A549 (cell line): Measurements from ENCODE around the gene EFCAB8. TPM values are rescaled to one million over a fixed set of nuclear protein-coding genes. Genes with fewer than 3 reads are reported as not detected.

Experiments used
- ATAC-seq, 2 experiments: fragments of 200-7000 bp in 1 of 2; fragments of >200 bp in 1 of 2; cut with Nextera tagmentation in 1 of 2; cut with Tn5 transposase in 1 of 2; 3 replicates each; pipeline versions ENCODE4 v1.8.0 to v1.9.1; 2018 to 2020; ENCODE audit warnings: mild to moderate bottlenecking in 1 of 2, moderate library complexity in 1 of 2
- CTCF ChIA-PET: fragments of 300-600 bp; sonication (Branson Sonifier 250); formaldehyde crosslinking; extraction: SDS; loops from one replicate; lab custom pipeline; 2021; ENCODE audit warnings: antibody characterized with exemption, inconsistent platforms; lab: Yijun Ruan, JAX
- POLR2A ChIA-PET: fragments of 350-600 bp; formaldehyde crosslinking; extraction: SDS; loops from one replicate; lab custom pipeline; 2021; ENCODE audit warnings: antibody characterized with exemption, inconsistent platforms; lab: Yijun Ruan, JAX
- DNase-seq, 2 experiments: peaks; one replicate each; pipeline versions ENCODE4 v3.0.0 to v3.0.0-alpha.2; 2011 to 2016; ENCODE audit warnings: low read depth in 1 of 2, low spot score in 1 of 2
- FAIRE-seq: peaks from 2 replicates; lab custom pipeline; 2011; peaks lifted over from hg19 to GRCh38; lab: Jason Lieb, UNC
- H3K27ac ChIP-seq, 2 experiments: fragments of >200 bp; sonication (Bioruptor Twin); formaldehyde crosslinking; 3 replicates each; pipeline ENCODE4 v1.5.1; 2016 to 2017
- H3K4me1 ChIP-seq: fragments of >200 bp; sonication (Bioruptor Twin); formaldehyde crosslinking; 3 replicates; pipeline ENCODE4 v1.6.1; 2016
- H3K4me2 ChIP-seq: fragments of >200 bp; sonication (Bioruptor Twin); formaldehyde crosslinking; 3 replicates; pipeline ENCODE4 v1.6.1; 2016
- H3K4me3 ChIP-seq: fragments of >200 bp; sonication (Bioruptor Twin); formaldehyde crosslinking; 3 replicates; pipeline ENCODE4 v1.5.1; 2016
- H3K9me3 ChIP-seq: fragments of >200 bp; sonication (Bioruptor Twin); formaldehyde crosslinking; 3 replicates; pipeline ENCODE4 v1.6.1; 2016
- BHLHE40 ChIP-seq: IDR thresholded peaks from 2 replicates; pipeline ENCODE4 v1.6.1; 2012; ENCODE audit warnings: low read depth, low read length, inconsistent platforms
- CBX2 ChIP-seq: fragments of 200-600 bp; sonication (generic); IDR thresholded peaks from 2 replicates; pipeline ENCODE4 v1.6.1; 2016; ENCODE audit warnings: low read depth, mild to moderate bottlenecking, borderline replicate concordance
- CHD4 ChIP-seq: fragments of 200-600 bp; sonication (generic); IDR thresholded peaks from 2 replicates; pipeline ENCODE4 v1.6.1; 2016; ENCODE audit warnings: antibody characterized with exemption, mild to moderate bottlenecking, borderline replicate concordance
- ESRRA ChIP-seq: fragments of 150-350 bp; IDR thresholded peaks from 2 replicates; pipeline ENCODE4 v1.6.1; 2014; ENCODE audit warnings: mild to moderate bottlenecking, low read length, borderline replicate concordance
- FOSB ChIP-seq: fragments of 250-450 bp; sonication (Bioruptor Pico); IDR thresholded peaks from 2 replicates; pipeline ENCODE4 v1.5.0; 2020; ENCODE audit warnings: mild to moderate bottlenecking, moderate library complexity
- FOXS1 ChIP-seq: fragments of 250-450 bp; sonication (Bioruptor Pico); IDR thresholded peaks from 2 replicates; pipeline ENCODE4 v1.5.0; 2020; ENCODE audit warnings: mild to moderate bottlenecking, moderate library complexity
- HOXA7 ChIP-seq: fragments of 250-450 bp; sonication (Bioruptor Pico); IDR thresholded peaks from 2 replicates; pipeline ENCODE4 v1.5.0; 2020; ENCODE audit warnings: mild to moderate bottlenecking, moderate library complexity
- JUN ChIP-seq, 2 experiments: fragments of >200 bp; sonication (Bioruptor Twin); formaldehyde crosslinking; IDR thresholded peaks; 2 replicates in 1 of 2; 3 replicates in 1 of 2; pipeline ENCODE4 v1.6.1; 2016 to 2017
- KDM5A ChIP-seq: fragments of 200-600 bp; sonication (generic); IDR thresholded peaks from 2 replicates; pipeline ENCODE4 v1.6.1; 2016; ENCODE audit warnings: antibody characterized with exemption, mild to moderate bottlenecking
- NR3C1 ChIP-seq: fragments of >200 bp; sonication (Bioruptor Twin); formaldehyde crosslinking; IDR thresholded peaks from 3 replicates; pipeline ENCODE4 v1.6.1; 2017
- PHF8 ChIP-seq: fragments of 200-600 bp; sonication (generic); IDR thresholded peaks from 2 replicates; pipeline ENCODE4 v1.6.1; 2016; ENCODE audit warnings: low read depth, mild to moderate bottlenecking, antibody characterized with exemption, moderate library complexity, borderline replicate concordance
- POLR2A ChIP-seq: IDR thresholded peaks from 2 replicates; pipeline ENCODE4 v1.6.1; 2012; ENCODE audit warnings: mild to moderate bottlenecking, low read length
- TP53 ChIP-seq: fragments of 250-450 bp; sonication (Bioruptor Pico); IDR thresholded peaks from 2 replicates; pipeline ENCODE4 v1.5.0; 2021; ENCODE audit warnings: mild to moderate bottlenecking, moderate library complexity
- ZFP36 ChIP-seq: fragments of 450-650 bp; IDR thresholded peaks from 2 replicates; pipeline ENCODE4 v1.6.1; 2014; ENCODE audit warnings: borderline replicate concordance; ENCODE audit not compliant: partially characterized antibody
- ZNF302 ChIP-seq: fragments of 250-450 bp; sonication (Bioruptor Pico); IDR thresholded peaks from 2 replicates; pipeline ENCODE4 v1.9.0; 2021; ENCODE audit warnings: inconsistent platforms, mild to moderate bottlenecking, moderate library complexity
- WGBS: methylation state at CpG from one replicate; pipeline ENCODE4 v1.1.6; 2017; ENCODE audit errors: missing lambda C conversion rate; 5-methylcytosine and 5-hydroxymethylcytosine counted together
- polyA plus RNA-seq, 4 experiments: library from polyadenylated mRNA; depleted of rRNA in 3 of 4; stranded (reverse); fragments of >200 nt; fragmentation: RNase III in 1 of 4; extraction: RNeasy Plus Mini Kit Qiagen cat#74134 plus additional on column Dnase treatment in 1 of 4; gene quantifications; 2 replicates in 3 of 4; 3 replicates in 1 of 4; pipeline ENCODE4 v1.2.3, GENCODE V29; 2011 to 2017
- TF ChIP-seq, protein P1 (sequence below): fragments of 250-450 bp; sonication (Bioruptor Pico); IDR thresholded peaks from 2 replicates; pipeline ENCODE4 v1.5.0; 2021; ENCODE audit warnings: mild to moderate bottlenecking, moderate library complexity, borderline replicate concordance
- TF ChIP-seq, protein P2 (sequence below): fragments of >200 bp; sonication (Bioruptor Twin); formaldehyde crosslinking; IDR thresholded peaks from 2 replicates; pipeline ENCODE4 v1.6.1; 2016
- TF ChIP-seq, protein P3 (sequence below): fragments of 200-600 bp; sonication (generic); IDR thresholded peaks from 2 replicates; pipeline ENCODE4 v1.6.1; 2016; ENCODE audit warnings: antibody characterized with exemption, mild to moderate bottlenecking, moderate library complexity
- TF ChIP-seq, protein P4 (sequence below): fragments of 450-650 bp; IDR thresholded peaks from 2 replicates; pipeline ENCODE4 v1.6.1; 2014; ENCODE audit warnings: antibody characterized with exemption
- TF ChIP-seq, protein P5 (sequence below): IDR thresholded peaks from 2 replicates; pipeline ENCODE4 v1.6.1; 2012
- TF ChIP-seq, protein P6 (sequence below): IDR thresholded peaks from 2 replicates; pipeline ENCODE4 v1.6.1; 2012
- TF ChIP-seq, protein P7 (sequence below): fragments of >200 bp; sonication (Bioruptor Twin); formaldehyde crosslinking; IDR thresholded peaks from 3 replicates; pipeline ENCODE4 v1.5.1; 2016
- TF ChIP-seq, protein P8 (sequence below): fragments of 250-450 bp; sonication (Bioruptor Pico); IDR thresholded peaks from 2 replicates; pipeline ENCODE4 v1.5.0; 2020; ENCODE audit warnings: low read depth, mild to moderate bottlenecking, moderate library complexity

The EFCAB8 gene
- polyA plus RNA-seq, 2 of the 4 experiments (the other 2 are of a cell fraction), result not detected

DNA sequence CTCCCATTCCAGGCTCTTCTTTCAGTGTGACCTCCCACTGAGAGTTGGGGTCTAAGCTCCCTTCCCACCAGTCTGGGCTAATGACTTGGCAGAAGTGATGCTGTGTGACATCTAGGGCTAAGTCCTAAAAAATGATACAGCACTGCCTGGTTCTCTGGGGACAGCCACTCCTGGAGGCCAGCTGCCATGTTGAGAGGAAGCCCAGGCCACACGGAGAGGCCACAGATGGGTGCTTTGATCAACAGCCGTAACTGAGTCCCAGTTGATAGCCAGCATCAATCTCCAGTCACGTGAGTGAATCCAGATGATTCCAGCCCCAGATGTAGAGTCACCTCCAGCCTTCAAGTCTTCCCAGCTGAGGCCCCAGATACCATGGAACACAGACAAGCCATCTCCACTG is 131.7 kb downstream of the EFCAB8 start:
- WGBS, result 44% methylated on average over 3 of the region's 3 CpGs

DNA sequence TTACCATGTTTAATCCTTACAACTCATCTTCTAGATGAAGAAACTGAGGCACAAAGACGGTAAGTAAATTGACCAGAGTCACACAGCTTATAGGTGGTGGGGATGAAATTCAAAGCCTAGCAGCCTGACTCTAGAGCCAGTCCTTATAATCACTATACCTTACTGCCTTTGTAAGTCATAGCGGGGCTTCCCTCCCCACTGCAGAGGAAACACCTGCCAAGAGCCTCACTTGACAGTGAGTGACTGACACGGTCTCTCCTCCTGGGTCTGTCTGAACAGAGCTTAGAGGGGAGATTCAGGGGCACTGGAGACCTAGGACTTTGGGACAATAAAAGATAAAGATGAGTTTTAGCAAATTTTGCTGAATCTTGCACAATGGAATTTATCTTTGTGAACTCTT is 132.7 kb downstream of the EFCAB8 start:
- Histone ChIP-seq H3K27ac (no peak overlapping the region), H3K4me2 (no peak overlapping the region), H3K4me1 (no peaks in the 10 kb centered on the region), H3K9me3 (peaks cover 14% of the 10 kb centered on the region), H3K4me3 (no peak overlapping the region)
- 33% methylated on average over 3 of the region's 3 CpGs for WGBS
- POLR2A ChIA-PET, result no interaction called here
- ATAC-seq, result no peak
- no peak for FAIRE-seq
- CTCF ChIA-PET, result interaction anchor here (1.0 to 2.1 kb wide), 3 partner anchors 16 to 105 kb away, joined by 3 to 5 read pairs (median 3); no protein-coding TSS in a partner anchor
- no peak for TF ChIP-seq HOXA7 (CRISPR knock-in tag)
- TF ChIP-seq, protein P1, sequence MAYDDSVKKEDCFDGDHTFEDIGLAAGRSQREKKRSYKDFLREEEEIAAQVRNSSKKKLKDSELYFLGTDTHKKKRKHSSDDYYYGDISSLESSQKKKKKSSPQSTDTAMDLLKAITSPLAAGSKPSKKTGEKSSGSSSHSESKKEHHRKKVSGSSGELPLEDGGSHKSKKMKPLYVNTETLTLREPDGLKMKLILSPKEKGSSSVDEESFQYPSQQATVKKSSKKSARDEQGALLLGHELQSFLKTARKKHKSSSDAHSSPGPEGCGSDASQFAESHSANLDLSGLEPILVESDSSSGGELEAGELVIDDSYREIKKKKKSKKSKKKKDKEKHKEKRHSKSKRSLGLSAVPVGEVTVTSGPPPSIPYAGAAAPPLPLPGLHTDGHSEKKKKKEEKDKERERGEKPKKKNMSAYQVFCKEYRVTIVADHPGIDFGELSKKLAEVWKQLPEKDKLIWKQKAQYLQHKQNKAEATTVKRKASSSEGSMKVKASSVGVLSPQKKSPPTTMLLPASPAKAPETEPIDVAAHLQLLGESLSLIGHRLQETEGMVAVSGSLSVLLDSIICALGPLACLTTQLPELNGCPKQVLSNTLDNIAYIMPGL, result no peak
- TF ChIP-seq BHLHE40, result no peak
- TF ChIP-seq, protein P2, sequence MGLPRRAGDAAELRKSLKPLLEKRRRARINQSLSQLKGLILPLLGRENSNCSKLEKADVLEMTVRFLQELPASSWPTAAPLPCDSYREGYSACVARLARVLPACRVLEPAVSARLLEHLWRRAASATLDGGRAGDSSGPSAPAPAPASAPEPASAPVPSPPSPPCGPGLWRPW, result no peak
- no peak for TF ChIP-seq ESRRA
- TF ChIP-seq ZNF302 (CRISPR knock-in tag), result no peak
- TF ChIP-seq, protein P3, sequence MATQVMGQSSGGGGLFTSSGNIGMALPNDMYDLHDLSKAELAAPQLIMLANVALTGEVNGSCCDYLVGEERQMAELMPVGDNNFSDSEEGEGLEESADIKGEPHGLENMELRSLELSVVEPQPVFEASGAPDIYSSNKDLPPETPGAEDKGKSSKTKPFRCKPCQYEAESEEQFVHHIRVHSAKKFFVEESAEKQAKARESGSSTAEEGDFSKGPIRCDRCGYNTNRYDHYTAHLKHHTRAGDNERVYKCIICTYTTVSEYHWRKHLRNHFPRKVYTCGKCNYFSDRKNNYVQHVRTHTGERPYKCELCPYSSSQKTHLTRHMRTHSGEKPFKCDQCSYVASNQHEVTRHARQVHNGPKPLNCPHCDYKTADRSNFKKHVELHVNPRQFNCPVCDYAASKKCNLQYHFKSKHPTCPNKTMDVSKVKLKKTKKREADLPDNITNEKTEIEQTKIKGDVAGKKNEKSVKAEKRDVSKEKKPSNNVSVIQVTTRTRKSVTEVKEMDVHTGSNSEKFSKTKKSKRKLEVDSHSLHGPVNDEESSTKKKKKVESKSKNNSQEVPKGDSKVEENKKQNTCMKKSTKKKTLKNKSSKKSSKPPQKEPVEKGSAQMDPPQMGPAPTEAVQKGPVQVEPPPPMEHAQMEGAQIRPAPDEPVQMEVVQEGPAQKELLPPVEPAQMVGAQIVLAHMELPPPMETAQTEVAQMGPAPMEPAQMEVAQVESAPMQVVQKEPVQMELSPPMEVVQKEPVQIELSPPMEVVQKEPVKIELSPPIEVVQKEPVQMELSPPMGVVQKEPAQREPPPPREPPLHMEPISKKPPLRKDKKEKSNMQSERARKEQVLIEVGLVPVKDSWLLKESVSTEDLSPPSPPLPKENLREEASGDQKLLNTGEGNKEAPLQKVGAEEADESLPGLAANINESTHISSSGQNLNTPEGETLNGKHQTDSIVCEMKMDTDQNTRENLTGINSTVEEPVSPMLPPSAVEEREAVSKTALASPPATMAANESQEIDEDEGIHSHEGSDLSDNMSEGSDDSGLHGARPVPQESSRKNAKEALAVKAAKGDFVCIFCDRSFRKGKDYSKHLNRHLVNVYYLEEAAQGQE, result no peak
- TF ChIP-seq, protein P4, sequence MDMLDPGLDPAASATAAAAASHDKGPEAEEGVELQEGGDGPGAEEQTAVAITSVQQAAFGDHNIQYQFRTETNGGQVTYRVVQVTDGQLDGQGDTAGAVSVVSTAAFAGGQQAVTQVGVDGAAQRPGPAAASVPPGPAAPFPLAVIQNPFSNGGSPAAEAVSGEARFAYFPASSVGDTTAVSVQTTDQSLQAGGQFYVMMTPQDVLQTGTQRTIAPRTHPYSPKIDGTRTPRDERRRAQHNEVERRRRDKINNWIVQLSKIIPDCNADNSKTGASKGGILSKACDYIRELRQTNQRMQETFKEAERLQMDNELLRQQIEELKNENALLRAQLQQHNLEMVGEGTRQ, result no peak
- no peak for TF ChIP-seq PHF8
- no peak for TF ChIP-seq TP53 (CRISPR knock-in tag)
- TF ChIP-seq, protein P5, sequence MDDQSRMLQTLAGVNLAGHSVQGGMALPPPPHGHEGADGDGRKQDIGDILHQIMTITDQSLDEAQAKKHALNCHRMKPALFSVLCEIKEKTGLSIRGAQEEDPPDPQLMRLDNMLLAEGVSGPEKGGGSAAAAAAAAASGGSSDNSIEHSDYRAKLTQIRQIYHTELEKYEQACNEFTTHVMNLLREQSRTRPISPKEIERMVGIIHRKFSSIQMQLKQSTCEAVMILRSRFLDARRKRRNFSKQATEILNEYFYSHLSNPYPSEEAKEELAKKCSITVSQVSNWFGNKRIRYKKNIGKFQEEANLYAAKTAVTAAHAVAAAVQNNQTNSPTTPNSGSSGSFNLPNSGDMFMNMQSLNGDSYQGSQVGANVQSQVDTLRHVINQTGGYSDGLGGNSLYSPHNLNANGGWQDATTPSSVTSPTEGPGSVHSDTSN, result no peak
- no peak for TF ChIP-seq CBX2
- TF ChIP-seq FOSB (CRISPR knock-in tag), result no peak
- TF ChIP-seq KDM5A, result no peak
- DNase-seq, result no peak

More for the DNA sequence above, 131.7 kb downstream of the EFCAB8 start:
- Histone ChIP-seq H3K27ac (no peak overlapping the region), H3K4me3 (no peak overlapping the region), H3K4me2 (no peak overlapping the region), H3K9me3 (peaks cover 9% of the 10 kb centered on the region), H3K4me1 (no peaks in the 10 kb centered on the region)
- FAIRE-seq, result no peak
- ChIA-PET POLR2A (no interaction called here), CTCF (interaction anchor here (1.6 to 2.1 kb wide), 2 partner anchors 15 to 23 kb away, joined by 3 to 5 read pairs; no protein-coding TSS in a partner anchor)
- TF ChIP-seq TP53 (CRISPR knock-in tag), result no peak
- TF ChIP-seq, protein P6, sequence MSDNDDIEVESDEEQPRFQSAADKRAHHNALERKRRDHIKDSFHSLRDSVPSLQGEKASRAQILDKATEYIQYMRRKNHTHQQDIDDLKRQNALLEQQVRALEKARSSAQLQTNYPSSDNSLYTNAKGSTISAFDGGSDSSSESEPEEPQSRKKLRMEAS, result no peak
- TF ChIP-seq NR3C1, result no peak
- no peak for TF ChIP-seq FOXS1 (CRISPR knock-in tag)
- no peak for TF ChIP-seq CHD4
- no peak for TF ChIP-seq ZFP36
- no peak for TF ChIP-seq BHLHE40
- TF ChIP-seq JUN (IDR thresholded peaks at IDR 0.05), result no peak
- TF ChIP-seq, protein P7, sequence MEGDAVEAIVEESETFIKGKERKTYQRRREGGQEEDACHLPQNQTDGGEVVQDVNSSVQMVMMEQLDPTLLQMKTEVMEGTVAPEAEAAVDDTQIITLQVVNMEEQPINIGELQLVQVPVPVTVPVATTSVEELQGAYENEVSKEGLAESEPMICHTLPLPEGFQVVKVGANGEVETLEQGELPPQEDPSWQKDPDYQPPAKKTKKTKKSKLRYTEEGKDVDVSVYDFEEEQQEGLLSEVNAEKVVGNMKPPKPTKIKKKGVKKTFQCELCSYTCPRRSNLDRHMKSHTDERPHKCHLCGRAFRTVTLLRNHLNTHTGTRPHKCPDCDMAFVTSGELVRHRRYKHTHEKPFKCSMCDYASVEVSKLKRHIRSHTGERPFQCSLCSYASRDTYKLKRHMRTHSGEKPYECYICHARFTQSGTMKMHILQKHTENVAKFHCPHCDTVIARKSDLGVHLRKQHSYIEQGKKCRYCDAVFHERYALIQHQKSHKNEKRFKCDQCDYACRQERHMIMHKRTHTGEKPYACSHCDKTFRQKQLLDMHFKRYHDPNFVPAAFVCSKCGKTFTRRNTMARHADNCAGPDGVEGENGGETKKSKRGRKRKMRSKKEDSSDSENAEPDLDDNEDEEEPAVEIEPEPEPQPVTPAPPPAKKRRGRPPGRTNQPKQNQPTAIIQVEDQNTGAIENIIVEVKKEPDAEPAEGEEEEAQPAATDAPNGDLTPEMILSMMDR, result no peak
- TF ChIP-seq, protein P8, sequence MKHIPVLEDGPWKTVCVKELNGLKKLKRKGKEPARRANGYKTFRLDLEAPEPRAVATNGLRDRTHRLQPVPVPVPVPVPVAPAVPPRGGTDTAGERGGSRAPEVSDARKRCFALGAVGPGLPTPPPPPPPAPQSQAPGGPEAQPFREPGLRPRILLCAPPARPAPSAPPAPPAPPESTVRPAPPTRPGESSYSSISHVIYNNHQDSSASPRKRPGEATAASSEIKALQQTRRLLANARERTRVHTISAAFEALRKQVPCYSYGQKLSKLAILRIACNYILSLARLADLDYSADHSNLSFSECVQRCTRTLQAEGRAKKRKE (CRISPR knock-in tag), result no peak
- no peak for TF ChIP-seq POLR2A
- TF ChIP-seq ZNF302 (CRISPR knock-in tag), result no peak
- no peak for ATAC-seq
- DNase-seq, result no peak
